ENCODE results near the gene ACSF3. TPM values are rescaled to one million over a fixed set of nuclear protein-coding genes. Genes with fewer than 3 reads are reported as not detected.

Gene ACSF3
- total and polyA plus RNA-seq, 2 experiments from 2014 or later: 27.6 to 32.2 TPM

GRCh38 chr16:89197033-89197632 lies 103.5 kb downstream of the ACSF3 start:
- TF ChIP-seq CTCF (IDR thresholded peaks at IDR 0.05; ENCODE audit: low read depth, low read length): no peak
- Histone ChIP-seq H3K27ac (no peak overlapping the region), H3K36me3 (no peaks in the 10 kb centered on the region), H3K4me1 (ENCODE audit: low read depth) (peaks cover 8% of the 10 kb centered on the region), H3K4me3 (no peak overlapping the region), H3K9me3 (ENCODE audit: low read depth) (no peaks in the 10 kb centered on the region), H3K27me3 (peaks cover 32% of the 10 kb centered on the region)
- DNase-seq (ENCODE audit: low read depth in 1 of 2, low spot score in 1 of 2): no peak

GRCh38 chr16:89197633-89198416 lies 104.2 kb downstream of the ACSF3 start:
- Histone ChIP-seq H3K4me3 (no peak overlapping the region), H3K27me3 (peaks cover 38% of the 10 kb centered on the region)
- DNase-seq (ENCODE audit: low read depth in 1 of 2, low spot score in 1 of 2): no peak

GRCh38 chr16:89198417-89199240 lies 105.0 kb downstream of the ACSF3 start:
- peaks cover 46% of the 10 kb centered on the region for H3K27me3 ChIP-seq
- no peak for DNase-seq (ENCODE audit: low read depth in 1 of 2, low spot score in 1 of 2)
- no peaks in the 10 kb centered on the region for H3K9me3 ChIP-seq (ENCODE audit: low read depth)
- H3K27ac ChIP-seq: no peak overlapping the region
- no peaks in the 10 kb centered on the region for H3K36me3 ChIP-seq
- no peak for TF ChIP-seq CTCF (IDR thresholded peaks at IDR 0.05; ENCODE audit: low read depth, low read length)
- peaks cover 8% of the 10 kb centered on the region for H3K4me1 ChIP-seq (ENCODE audit: low read depth)
- no peak overlapping the region for H3K4me3 ChIP-seq

More at GRCh38 chr16:89197633-89198416, 104.2 kb downstream of the ACSF3 start:
- TF ChIP-seq CTCF (IDR thresholded peaks at IDR 0.05; ENCODE audit: low read depth, low read length): no peak
- H3K27ac ChIP-seq: no peak overlapping the region
- peaks cover 8% of the 10 kb centered on the region for H3K4me1 ChIP-seq (ENCODE audit: low read depth)
- no peaks in the 10 kb centered on the region for H3K9me3 ChIP-seq (ENCODE audit: low read depth)
- H3K36me3 ChIP-seq: no peaks in the 10 kb centered on the region

- Histone ChIP-seq H3K36me3 (no peaks in the 10 kb centered on the region), H3K4me1 (ENCODE audit: low read depth) (peaks cover 8% of the 10 kb centered on the region), H3K4me3 (no peak overlapping the region), H3K27me3 (peaks cover 55% of the 10 kb centered on the region), H3K27ac (no peak overlapping the region), H3K9me3 (ENCODE audit: low read depth) (no peaks in the 10 kb centered on the region)
- DNase-seq (ENCODE audit: low read depth in 1 of 2, low spot score in 1 of 2): no peak
- TF ChIP-seq CTCF (IDR thresholded peaks at IDR 0.05; ENCODE audit: low read depth, low read length): no peak
Observed at GRCh38 chr16:89199241-89200123, 105.8 kb downstream of the ACSF3 start.
